ENCODE results near the gene ZZZ3. TPM values are rescaled to one million over a fixed set of nuclear protein-coding genes. Genes with fewer than 3 reads are reported as not detected.

ZZZ3 gene
- total RNA-seq, 3 donors from 2014 or later (not counting 1 experiment from before 2014, with no cell fraction given) = 31.9 to 43.6 (median 38.9) TPM

DNA sequence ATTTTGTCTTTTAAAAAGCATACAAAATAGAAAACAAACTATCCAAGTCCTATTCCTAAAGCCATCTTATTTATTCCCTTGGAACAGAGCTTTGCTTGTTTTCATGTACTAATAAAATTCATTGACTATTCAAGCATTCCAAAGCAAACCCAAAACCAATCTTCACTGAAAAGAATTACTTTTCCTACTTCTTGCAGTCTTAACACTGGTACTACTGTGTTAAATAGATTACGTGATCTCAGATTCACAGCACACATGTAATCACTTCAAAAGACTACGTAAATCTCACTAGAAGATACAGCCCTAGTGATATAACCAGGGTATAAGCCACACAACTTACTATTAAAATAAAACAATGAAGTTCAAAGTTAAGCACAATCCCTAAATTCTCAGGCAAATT is 39.0 kb downstream of the ZZZ3 start:
- no peak for ATAC-seq
- Histone ChIP-seq H3K36me3 (ENCODE audit: control insufficient read depth, insufficient read depth, low read length) (peaks cover 15% of the 10 kb centered on the region), H3K9me3 (ENCODE audit: control insufficient read depth, insufficient read depth, low read length) (peaks cover 3% of the 10 kb centered on the region), H3K4me1 (ENCODE audit: control insufficient read depth, insufficient read depth, low read length) (no peaks in the 10 kb centered on the region), H3K27ac (ENCODE audit: low read length) (no peak overlapping the region), H3K4me3 (ENCODE audit: low read length) (no peak overlapping the region), H3K27me3 (ENCODE audit: control insufficient read depth, insufficient read depth, low read length) (no peaks in the 10 kb centered on the region)
- Mint-ChIP-seq H3K4me3 (no peak overlapping the region), H3K27me3 (ENCODE audit: low read depth in 2 of 2) (no peaks in the 10 kb centered on the region), H3K9me3 (peaks cover 0 to 2% of the 10 kb centered on the region in 2 donors), H3K27ac (no peak overlapping the region), H3K4me1 (peaks cover 16 to 33% of the 10 kb centered on the region in 2 donors), H3K36me3 (no peaks in the 10 kb centered on the region)
- 94% methylated on average over 2 of the region's 2 CpGs for WGBS (ENCODE audit: insufficient coverage)
- no peak for DNase-seq
- intact Hi-C loops (cut with micrococcal nuclease) = no loop called here
- no peak for TF ChIP-seq CTCF (IDR thresholded peaks at IDR 0.05)

GRCh38 chr1:77642941-77643340 is 39.5 kb downstream of the ZZZ3 start:
- intact Hi-C loops (cut with micrococcal nuclease) = no loop called here

GRCh38 chr1:77642196-77642595 is 40.3 kb downstream of the ZZZ3 start:
- Mint-ChIP-seq H3K4me1 (peaks cover 13 to 30% of the 10 kb centered on the region in 2 donors), H3K36me3 (no peaks in the 10 kb centered on the region), H3K27me3 (ENCODE audit: low read depth in 2 of 2) (no peaks in the 10 kb centered on the region), H3K27ac (no peak overlapping the region), H3K4me3 (no peak overlapping the region), H3K9me3 (no peaks in the 10 kb centered on the region)
- H3K4me1 ChIP-seq (ENCODE audit: control insufficient read depth, insufficient read depth, low read length) = no peaks in the 10 kb centered on the region
- no peak for TF ChIP-seq CTCF (IDR thresholded peaks at IDR 0.05)
- 91% methylated on average over 4 of the region's 5 CpGs for WGBS (ENCODE audit: insufficient coverage)
- H3K27me3 ChIP-seq (ENCODE audit: control insufficient read depth, insufficient read depth, low read length) = no peaks in the 10 kb centered on the region
- peaks cover 15% of the 10 kb centered on the region for H3K36me3 ChIP-seq (ENCODE audit: control insufficient read depth, insufficient read depth, low read length)
- DNase-seq (no peak), ATAC-seq (no peak)
- intact Hi-C loops (cut with micrococcal nuclease) = no loop called here
- H3K4me3 ChIP-seq (ENCODE audit: low read length) = no peak overlapping the region
- no peaks in the 10 kb centered on the region for H3K9me3 ChIP-seq (ENCODE audit: control insufficient read depth, insufficient read depth, low read length)
- H3K27ac ChIP-seq (ENCODE audit: low read length) = no peak overlapping the region

More at GRCh38 chr1:77642941-77643340, 39.5 kb downstream of the ZZZ3 start:
- DNase-seq = no peak
- peaks cover 15% of the 10 kb centered on the region for H3K36me3 ChIP-seq (ENCODE audit: control insufficient read depth, insufficient read depth, low read length)
- H3K9me3 Mint-ChIP-seq = no peaks in the 10 kb centered on the region
- no peak overlapping the region for H3K27ac ChIP-seq (ENCODE audit: low read length)
- H3K27me3 ChIP-seq (ENCODE audit: control insufficient read depth, insufficient read depth, low read length) = no peaks in the 10 kb centered on the region
- peaks cover 13 to 30% of the 10 kb centered on the region in 2 donors for H3K4me1 Mint-ChIP-seq
- no peaks in the 10 kb centered on the region for H3K27me3 Mint-ChIP-seq (ENCODE audit: low read depth in 2 of 2)
- 100% methylated on average over 2 of the region's 3 CpGs for WGBS (ENCODE audit: insufficient coverage)
- H3K36me3 Mint-ChIP-seq = no peaks in the 10 kb centered on the region
- no peak overlapping the region for H3K27ac Mint-ChIP-seq
- no peaks in the 10 kb centered on the region for H3K4me1 ChIP-seq (ENCODE audit: control insufficient read depth, insufficient read depth, low read length)
- ATAC-seq = no peak
- no peak overlapping the region for H3K4me3 Mint-ChIP-seq
- H3K9me3 ChIP-seq (ENCODE audit: control insufficient read depth, insufficient read depth, low read length) = peaks cover 1% of the 10 kb centered on the region
- H3K4me3 ChIP-seq (ENCODE audit: low read length) = no peak overlapping the region
- no peak for TF ChIP-seq CTCF (IDR thresholded peaks at IDR 0.05)

DNA sequence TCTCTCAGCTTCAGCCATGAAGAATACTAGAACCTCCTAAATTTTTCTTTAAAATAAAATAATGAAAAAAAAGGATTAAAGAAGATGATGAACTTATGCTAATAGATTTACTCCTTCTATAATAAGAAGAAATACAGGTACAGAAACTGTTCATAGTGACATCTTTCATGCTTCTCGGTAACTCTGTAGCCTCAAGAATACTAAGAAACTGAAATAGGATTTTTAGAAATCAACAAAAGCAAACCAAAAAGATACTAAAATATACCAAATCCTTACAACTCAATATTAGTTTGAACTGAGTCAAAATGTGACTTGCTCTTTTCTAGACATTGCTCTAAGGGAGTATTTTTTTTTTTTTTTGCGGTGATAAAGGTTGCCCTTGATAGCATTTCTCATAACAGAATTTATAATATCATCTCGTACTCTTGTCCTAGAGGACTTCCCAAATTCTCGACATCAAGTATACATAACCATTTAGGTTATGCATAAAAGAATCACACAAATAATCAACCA is 42.8 kb downstream of the ZZZ3 start:
- no peak overlapping the region for H3K4me3 ChIP-seq (ENCODE audit: low read length)
- 82% methylated on average over 2 of the region's 4 CpGs for WGBS (ENCODE audit: insufficient coverage)
- intact Hi-C loops (cut with micrococcal nuclease) = no loop called here
- no peaks in the 10 kb centered on the region for H3K9me3 ChIP-seq (ENCODE audit: control insufficient read depth, insufficient read depth, low read length)
- no peaks in the 10 kb centered on the region for H3K27me3 ChIP-seq (ENCODE audit: control insufficient read depth, insufficient read depth, low read length)
- DNase-seq (no peak), ATAC-seq (no peak)
- H3K27ac ChIP-seq (ENCODE audit: low read length) = no peak overlapping the region
- H3K36me3 ChIP-seq (ENCODE audit: control insufficient read depth, insufficient read depth, low read length) = peaks cover 14% of the 10 kb centered on the region
- H3K4me3 Mint-ChIP-seq = no peak overlapping the region
- no peak overlapping the region for H3K27ac Mint-ChIP-seq
- H3K36me3 Mint-ChIP-seq = no peaks in the 10 kb centered on the region
- H3K9me3 Mint-ChIP-seq = no peaks in the 10 kb centered on the region
- TF ChIP-seq CTCF (IDR thresholded peaks at IDR 0.05) = no peak
- H3K4me1 ChIP-seq (ENCODE audit: control insufficient read depth, insufficient read depth, low read length) = no peaks in the 10 kb centered on the region
- peaks cover 9 to 20% of the 10 kb centered on the region in 2 donors for H3K4me1 Mint-ChIP-seq
- no peaks in the 10 kb centered on the region for H3K27me3 Mint-ChIP-seq (ENCODE audit: low read depth in 2 of 2)
